IPS-NIHi7 (cell line): ENCODE measurements around the gene OR11H7.
A peak's percentile ranks its signal among the peaks of the same experiment; 100 is the strongest.
"Not testable (repeated sequence)": the region's sequence is repeated elsewhere in the genome, so short reads cannot be mapped to it uniquely, and the experiment has no call there.

Source experiments
- DNase-seq: peaks from one replicate; pipeline ENCODE4 v3.0.0; 2012; ENCODE audit warnings: mixed read lengths; ENCODE audit errors: extremely low spot score

OR11H7 gene

DNA sequence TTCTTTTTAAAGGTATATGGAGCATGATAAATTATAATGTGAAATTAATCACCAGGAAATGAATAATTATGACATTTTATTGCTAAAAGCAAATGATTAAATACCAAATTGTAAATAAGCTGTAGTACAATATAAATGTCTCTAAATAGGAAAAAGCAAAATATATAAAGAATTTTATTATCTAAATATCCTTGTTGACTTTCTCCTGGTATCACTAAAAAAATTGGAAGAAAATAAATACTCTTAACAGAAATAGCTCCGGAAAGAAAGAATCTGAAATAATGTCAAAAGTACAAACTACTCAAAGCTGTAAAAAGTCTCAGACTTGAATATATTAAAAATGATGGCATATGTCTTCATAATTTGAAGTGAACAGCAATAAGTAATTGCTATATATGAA is at the start of gene OR11H7:
TSS of gene OR11H7 (plus strand) at position 301 of the 400 bp plus-strand sequence.
- DNase-seq = no peak

DNA sequence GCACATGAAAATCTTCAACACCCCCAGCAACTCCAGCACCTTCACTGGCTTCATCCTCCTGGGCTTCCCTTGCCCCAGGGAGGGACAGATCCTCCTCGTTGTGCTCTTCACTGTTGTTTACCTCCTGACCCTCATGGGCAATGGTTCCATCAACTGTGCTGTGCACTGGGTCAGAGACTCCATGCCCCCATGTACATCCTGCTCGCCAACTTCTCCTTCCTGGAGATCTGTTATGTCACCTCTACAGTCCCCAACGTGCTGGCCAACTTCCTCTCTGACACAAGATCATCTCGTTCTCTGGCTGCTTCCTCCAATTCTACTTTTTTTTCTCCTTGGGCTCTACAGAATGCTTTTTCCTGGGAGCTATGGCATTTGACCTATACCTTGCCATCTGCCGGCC is 49.6 kb upstream of the OR11H7 start:
- DNase-seq = no peak

DNA sequence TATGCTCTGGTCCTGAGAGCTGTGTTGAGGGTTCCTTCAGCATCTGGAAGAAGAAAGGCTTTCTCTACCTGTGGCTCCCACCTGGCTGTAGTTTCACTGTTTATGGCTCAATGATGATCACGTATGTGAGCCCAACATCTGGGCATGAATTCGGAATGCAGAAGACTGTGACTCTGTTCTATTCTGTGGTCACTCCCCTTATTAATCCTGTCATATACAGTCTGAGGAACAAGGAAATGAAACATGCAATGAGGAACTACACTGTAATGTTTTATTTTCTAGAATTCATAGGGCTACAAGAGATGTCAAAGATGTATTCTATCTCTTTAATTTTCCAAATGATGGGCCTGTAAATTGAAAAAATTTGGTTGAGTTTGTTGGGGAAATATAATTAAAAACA is 48.9 kb upstream of the OR11H7 start:
- DNase-seq = no peak

DNA sequence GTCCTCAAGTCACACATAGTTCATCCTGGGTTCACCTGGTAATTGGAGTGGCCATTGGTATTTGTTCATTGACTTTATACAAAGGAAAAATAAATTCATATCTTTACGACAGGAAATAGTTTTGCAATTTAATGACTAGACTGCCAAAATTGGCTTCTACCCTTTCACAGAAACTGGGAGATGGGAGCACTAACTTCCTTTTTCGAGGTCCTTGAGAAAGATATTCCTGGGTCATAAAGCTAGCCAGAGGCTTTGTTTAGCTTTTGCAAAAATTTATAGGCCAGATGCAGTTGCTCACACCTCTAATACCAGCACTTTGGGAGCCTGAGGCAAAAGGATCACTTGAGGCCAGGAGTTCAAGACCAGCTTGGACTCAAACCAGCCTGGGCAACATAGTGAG is 48.3 kb upstream of the OR11H7 start:
- DNase-seq = no peak

DNA sequence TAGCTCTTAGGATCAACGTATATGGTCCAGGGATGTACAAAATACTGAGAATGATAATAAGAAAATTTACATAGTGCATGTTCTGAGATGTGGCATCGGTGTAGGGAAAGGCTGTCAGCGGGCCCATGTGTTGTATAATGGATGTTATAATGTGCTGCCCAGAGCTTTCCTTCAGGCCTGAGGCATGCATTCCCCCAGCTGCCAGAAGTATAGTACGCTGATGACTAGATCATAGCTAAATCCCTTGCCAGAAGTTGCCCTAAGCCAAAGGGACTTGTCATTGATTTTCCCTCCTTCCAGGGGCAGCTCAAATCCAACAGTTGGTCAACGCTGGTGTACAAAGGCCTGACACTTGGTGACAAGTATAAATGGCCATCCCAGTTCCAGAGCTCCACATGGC is 44.6 kb upstream of the OR11H7 start:
- DNase-seq = no peak

DNA sequence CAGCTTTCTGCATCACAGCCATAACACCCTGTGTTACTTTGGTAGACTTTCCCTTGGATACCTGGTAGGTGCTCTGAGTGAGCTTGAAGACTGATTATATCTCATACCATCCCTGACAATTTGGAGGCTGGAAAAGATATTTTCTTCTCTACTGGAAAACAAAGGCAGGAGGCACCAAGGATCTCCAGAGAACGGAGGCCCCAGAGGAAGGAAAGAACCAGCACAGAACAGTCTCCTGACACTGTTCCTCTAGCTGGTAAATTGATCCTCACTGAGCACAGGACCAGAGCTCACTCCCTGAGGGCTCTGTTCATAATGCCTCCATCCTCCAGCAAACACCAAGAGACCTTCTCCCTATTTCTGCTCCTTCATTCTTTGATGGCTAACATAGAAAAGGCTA is 38.2 kb upstream of the OR11H7 start, which contains the start of gene OR11G2:
TSS of gene OR11G2 (plus strand) at position 301 of the 400 bp plus-strand sequence. CDS start 6,542 bp downstream, outside the sequence.
- DNase-seq = no peak

DNA sequence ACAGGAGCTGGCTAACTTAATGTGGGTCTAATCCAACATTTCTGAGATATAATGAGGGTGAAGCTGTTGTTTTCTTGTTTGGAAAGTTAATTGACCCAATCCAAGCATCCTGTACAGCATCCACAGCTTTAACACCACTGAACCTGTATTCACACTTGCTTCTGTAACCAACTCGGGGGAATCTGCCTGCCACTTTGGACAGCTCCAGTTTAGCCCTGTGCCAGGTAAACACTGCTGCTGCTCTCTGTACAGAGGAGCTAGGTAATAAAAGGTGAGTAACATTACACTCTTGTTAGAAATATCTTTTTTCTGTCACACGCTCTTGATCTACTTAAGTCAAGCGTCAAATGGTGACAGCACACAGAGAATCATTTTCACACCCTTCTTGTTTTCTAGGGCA is 37.4 kb upstream of the OR11H7 start:
- no peak for DNase-seq

DNA sequence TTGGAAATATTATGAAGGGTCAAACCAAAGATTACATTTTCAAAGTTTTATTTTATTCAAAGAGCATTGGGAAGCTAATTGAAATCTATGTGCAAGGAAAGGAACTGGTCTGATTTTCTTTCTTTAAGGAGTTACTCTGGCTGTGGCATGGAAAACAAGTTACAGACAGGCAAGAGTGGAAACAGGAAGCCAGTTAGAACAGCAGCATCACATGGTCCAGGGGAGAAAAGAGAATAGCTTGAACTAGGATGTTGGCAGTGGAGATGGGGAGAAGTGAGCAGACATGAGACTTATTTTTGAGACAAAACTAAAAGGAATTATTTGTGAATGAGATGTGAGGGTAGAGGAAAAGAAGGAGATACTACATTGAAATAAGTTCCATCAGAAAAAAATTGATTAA is 34.7 kb upstream of the OR11H7 start:
- DNase-seq = no peak

DNA sequence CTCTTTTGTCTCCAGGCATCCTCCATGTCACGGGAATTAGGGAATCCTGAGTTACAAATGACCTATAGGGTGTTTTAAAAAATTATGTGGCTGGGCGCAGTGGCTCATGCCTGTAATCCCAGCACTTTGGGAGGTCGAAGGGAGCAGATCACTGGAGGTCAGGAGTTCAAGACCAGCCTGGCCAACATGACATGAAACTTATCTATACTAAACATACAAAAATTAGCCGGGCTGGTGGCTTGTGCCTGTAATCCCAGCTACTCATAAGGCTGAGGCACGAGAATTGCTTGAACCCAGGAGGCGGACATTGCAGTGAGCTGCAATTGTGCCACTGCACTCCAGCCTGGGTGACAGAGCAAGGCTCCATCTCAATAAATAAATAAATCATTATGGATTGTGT is 33.6 kb upstream of the OR11H7 start:
- not testable (repeated sequence) for DNase-seq

DNA sequence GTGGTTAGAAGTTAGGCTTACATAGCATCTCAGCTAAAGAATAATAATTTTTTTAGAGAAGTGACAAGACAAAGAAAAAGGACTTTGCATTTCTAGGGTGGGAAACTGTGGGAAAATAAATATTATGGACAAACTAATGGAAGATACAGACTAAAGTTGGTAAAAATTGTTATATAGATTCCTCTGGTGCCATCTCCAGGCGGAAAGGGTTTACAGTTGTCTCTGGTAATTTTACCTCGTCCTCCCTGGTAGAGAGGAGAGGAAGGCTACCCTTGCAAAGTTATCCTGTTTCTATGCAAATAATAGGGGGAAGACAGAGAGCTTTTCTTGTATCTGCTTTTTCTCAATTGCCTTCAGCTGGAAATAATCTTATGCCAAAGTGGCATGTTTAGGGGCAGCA is 32.9 kb upstream of the OR11H7 start:
- DNase-seq = no peak

DNA sequence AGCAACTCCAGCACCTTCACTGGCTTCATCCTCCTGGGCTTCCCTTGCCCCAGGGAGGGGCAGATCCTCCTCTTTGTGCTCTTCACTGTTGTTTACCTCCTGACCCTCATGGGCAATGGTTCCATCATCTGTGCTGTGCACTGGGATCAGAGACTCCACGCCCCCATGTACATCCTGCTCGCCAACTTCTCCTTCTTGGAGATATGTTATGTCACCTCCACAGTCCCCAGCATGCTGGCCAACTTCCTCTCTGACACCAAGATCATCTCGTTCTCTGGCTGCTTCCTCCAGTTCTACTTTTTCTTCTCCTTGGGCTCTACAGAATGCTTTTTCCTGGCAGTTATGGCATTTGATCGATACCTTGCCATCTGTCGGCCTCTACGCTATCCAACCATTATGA is 31.3 kb upstream of the OR11H7 start:
- no peak for DNase-seq

DNA sequence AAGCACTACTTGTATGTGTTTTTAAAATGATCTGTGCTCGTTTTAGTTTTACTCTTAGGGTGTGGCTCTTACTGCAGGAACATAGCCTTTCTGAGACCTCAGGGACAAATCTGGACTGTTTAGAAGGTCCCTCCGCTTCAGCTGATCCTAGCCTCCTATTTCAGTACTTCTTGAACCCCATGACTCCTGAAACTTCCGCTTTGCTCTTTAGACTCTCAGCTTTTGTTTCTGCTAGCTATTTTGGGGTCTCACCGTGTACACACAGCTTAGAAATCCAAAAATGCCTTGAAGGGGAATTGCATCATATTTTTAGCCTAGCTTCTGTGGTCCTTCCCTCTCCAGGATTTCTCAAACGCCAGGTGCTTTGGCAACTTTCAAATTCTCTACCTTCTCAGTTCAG is 29.8 kb upstream of the OR11H7 start:
- no peak for DNase-seq

DNA sequence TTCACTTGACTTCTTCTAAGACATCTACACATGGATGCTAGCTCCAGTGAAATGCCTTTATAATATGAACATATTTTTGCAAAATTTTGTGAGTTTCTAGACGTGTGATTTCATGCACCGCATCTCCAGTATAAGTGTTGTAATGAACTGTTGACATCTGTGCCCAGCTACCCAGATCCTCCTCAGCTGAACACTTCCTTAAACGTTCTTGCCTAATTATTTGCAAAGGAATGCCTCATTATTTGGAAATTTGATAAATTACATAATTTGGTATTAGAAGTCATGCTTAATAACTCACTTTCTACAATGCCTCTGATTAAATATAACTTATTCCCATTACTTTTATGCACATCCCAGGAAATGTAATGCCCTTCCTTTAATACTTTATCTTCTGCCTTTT is 24.1 kb upstream of the OR11H7 start:
- DNase-seq = no peak

DNA sequence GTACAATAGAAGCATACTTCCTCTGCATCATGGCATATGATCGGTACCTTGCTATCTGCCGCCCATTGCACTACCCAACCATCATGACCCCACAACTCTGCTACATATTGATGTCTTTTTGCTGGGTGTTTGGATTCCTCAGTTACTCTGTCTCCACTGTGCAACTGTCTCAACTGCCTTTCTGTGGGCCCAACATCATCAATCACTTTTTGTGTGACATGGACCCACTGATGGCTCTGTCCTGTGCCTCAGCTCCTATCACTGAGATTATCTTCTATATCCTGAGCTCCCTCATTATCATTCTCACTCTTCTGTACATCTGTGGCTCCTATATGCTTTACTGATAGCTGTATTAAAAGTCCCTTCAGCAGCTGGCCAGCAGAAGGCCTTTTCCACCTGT is 19.2 kb upstream of the OR11H7 start:
- DNase-seq = no peak

DNA sequence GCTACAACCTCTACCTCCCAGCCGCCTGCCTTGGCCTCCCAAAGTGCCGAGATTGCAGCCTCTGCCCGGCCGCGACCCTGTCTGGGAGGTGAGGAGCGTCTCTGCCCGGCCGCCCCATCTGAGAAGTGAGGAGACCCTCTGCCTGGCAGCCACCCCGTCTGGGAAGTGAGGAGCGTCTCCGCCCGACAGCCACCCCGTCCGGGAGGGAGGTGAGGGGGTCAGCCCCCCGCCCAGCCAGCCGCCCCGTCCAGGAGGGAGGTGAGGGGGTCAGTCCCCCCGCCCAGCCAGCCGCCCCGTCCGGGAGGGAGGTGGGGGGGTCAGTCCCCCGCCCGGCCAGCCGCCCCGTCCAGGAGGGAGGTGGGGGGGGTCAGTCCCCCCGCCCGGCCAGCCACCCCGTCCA is 16.4 kb upstream of the OR11H7 start:
- not testable (repeated sequence) for DNase-seq

DNA sequence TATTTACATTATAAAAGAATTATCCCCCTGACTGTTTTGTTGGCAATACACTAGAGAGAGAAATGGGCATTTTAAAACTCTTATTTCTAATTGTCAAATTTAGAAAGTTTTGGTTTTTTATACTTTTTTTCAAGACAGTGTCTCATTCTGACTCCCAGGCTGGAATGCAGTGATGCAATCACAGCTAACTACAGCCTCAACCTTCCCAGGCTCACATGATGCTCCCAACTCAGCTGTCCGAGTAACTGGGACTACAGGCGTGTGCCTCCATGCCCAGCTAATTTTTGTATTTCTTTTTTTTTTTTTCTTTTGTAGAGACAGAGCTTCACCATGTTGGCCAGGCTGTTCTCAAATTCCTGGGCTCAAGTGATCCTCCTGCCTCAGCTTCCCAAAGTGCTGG is 13.6 kb upstream of the OR11H7 start:
- no peak for DNase-seq

DNA sequence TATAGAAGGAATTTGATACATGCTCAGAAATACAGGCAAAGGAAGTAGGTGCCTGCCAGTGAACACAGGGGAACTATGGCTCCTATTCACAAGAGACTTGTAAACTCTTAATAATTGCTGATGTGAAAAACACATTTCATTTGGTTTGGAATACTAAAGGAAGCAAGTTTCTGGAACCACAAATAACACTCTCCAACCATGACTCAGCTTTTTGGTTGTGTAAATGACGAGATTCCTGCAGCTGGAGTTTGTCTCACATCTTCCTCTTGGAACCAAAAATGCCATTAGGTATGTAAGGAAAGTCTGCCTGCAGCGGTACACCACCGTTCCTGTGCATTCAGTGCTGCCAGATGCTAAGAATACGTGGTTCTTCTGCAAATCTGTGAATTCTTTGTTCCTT is 9.7 kb upstream of the OR11H7 start:
- no peak for DNase-seq

DNA sequence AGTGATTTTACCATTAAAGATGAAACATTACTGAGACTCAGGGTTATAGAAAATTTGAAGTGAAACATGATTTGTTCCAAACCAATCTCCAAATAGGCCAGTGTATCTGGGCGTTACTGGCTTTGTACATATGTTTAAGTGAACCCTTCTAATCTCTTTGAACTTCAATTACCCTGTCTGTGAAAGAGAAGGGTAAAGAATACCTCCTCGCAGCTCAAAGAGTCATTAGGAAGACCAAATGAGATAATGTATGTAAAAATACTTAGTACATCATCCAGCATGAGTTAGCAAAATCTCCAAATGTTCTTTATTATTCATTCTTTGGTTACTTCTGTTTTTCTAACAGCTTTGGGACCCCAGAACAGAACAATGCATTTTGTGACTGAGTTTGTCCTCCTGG is 5.4 kb upstream of the OR11H7 start, which contains the start of gene OR11H6:
TSS of gene OR11H6 (plus strand) at position 301 of the 400 bp plus-strand sequence. CDS start at position 301, 0 bp downstream.
- no peak for DNase-seq

DNA sequence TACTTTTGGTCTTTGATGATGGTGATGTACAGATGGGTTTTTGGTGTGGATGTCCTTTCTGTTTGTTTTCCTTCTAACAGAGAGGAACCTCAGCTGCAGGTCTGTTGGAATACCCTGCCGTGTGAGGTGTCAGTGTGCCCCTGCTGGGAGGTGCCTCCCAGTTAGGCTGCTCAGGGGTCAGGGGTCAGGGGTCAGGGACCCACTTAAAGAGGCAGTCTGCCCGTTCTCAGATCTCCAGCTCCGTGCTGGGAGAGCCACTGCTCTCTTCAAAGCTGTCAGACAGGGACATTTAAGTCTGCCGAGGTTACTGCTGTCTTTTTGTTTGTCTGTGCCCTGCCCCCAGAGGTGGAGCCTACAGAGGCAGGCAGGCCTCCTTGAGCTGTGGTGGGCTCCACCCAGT is 6.6 kb downstream of the OR11H7 start:
- DNase-seq = not testable (repeated sequence)

DNA sequence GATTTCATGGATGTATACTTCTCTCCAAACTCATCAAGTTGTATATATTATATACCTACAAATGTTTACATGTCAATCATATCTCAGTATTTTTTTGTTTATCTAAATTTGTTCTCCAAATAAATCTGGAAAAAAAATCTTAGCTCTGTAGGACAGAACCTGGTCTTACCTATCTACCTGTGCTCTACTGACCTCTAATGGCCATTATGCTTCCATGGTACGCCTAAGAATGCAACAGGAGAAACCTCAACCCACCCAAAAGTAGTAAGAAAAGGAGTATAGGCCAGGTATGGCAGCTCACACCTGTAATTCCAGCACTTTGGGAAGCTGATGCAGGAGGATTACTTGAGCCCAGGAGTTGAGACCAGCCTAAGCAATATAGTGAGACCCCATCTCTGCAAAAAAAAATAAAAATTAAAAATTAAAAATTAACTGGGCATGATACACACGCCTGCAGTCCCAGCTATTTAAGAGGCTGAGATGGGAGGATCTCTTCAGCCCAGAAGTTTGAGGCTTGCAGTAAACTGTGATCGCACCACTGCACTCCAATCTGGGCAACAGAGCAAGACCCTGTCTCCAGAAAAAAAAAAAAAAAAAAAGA is 19.0 kb downstream of the OR11H7 start:
- peak; percentile 12 for DNase-seq

DNA sequence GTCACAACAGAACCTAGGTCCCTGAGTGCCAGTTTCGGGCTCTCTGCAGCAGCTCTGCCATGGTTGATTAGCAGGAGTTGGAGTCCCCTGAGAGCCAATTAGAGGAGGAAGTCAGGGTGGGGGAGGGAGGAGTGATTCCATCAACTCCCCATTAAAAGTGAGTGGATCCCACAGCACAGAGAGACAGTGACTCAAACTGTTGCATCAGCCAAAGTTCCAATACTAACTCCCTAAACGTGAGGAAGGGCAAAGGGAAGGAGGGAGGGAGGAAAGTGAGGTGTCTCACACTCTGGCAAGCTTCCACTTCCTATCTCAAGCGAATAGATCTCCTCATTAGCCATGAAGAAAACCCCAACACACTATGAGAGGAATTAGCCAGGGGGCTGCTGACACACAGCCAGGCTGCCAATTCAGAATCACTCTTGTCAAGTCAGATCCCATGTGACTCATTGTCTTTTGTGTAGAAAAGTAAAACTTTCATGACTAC is 33.9 kb downstream of the OR11H7 start:
- DNase-seq = no peak

DNA sequence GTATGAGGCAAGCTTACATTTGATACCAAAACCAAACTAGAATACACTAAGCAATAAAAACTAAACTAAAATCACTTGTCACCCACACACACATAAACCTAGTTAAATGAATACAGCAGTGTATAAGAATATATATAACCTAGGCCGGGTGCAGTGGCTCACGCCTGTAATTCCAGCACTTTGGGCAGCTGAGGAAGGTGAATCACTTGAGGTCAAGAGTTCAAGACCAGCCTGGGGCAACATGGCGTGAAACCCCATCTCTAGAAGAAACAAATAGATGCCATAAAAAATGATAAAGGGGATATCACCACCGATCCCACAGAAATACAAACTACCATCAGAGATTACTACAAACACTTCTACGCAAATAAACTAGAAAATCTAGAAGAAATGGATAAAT is 35.6 kb downstream of the OR11H7 start:
- DNase-seq = not testable (repeated sequence)

DNA sequence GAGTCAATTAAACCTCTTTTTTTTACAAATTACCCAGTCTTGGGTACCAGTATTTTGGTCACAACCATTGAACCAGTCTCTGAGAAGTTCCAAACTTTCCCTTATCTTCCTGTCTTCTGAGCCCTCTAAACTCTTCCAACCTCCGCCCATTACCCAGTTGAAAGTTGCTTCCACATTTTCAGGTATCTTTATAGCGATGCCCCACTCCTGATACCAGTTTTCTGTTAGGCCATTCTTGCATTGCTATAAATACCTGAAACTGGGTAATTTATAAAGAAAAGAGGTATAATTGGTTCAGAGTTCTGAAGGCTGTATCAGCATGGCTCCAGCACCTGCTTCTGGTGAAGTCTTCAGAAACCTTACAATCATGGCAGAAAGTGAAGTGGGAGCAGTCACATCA is 45.3 kb downstream of the OR11H7 start:
- no peak for DNase-seq

DNA sequence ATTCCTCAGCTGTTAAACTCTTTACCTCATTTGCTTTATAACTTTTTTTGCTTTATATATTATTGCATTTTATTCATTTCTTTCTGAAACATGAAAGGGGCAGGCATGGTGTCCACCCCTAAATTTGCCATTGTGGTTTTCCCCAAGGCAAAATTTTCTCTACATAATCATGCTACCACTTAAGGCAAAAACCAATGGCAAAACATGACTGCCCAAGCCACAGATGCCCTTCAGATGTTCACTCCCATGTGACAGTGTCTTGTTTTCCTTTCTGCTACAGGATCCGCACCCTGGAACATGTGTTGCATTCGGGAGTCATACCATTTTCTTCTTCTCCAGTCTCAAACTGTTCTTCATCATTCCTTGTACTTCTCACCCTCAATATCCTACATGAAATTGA is 48.6 kb downstream of the OR11H7 start:
- no peak for DNase-seq
